ENCODE measurements around the gene RALGAPB. TPM values are rescaled to one million over a fixed set of nuclear protein-coding genes. Genes with fewer than 3 reads are reported as not detected.
A peak's percentile ranks its signal among the peaks of the same experiment; 100 is the strongest.
"Not testable (repeated sequence)": the region's sequence is repeated elsewhere in the genome, so short reads cannot be mapped to it uniquely, and the experiment has no call there.

RALGAPB gene
- 10 to 100 TPM; 21.8 to 48.8 (median 32.1) TPM for total RNA-seq

- ATAC-seq (replicated peaks in 6 of 8) = peak; percentile 82 to 96 (median 95)
- Histone ChIP-seq H3K4me1 (replicated peaks in 1 of 2) (peaks cover 12 to 17% of the 10 kb centered on the region in 2 donors), H3K4me3 (peak within 1 kb of the TSS; percentile 55 to 78 (median 71)), H3K27ac (peak within 1 kb of the TSS; percentile 64 to 81)
- in situ Hi-C loops (cut with MboI; ENCODE audit: low pct_unique_long_range_greater_than_20kb in 2 of 9, low sequenced_read_pairs in 9 of 9, unreplicated experiment in 9 of 9) = no loop called here
- 0 to 2% (median 0%) methylated on average over 2 to 22 of the region's 81 CpGs; no CpG with 5 or more reads in 2 of the 10 experiments for WGBS, 10 experiments
Measured at GRCh38 chr20:38472513-38473366, at the start of gene RALGAPB. Gene RALGAPB (plus strand): TSS chr20:38472843. CDS start chr20:38488433, 15,590 bp downstream.

- 67 to 100% (median 86%) methylated on average over 1 to 4 of the region's 4 CpGs for WGBS, 10 experiments
Measured at GRCh38 chr20:38423541-38423940, 49.1 kb upstream of the RALGAPB start.

GRCh38 chr20:38424401-38424800, 48.2 kb upstream of the RALGAPB start:
- no peak overlapping the region for H3K27ac ChIP-seq
- H3K4me1 ChIP-seq (replicated peaks in 1 of 2) = no peaks in the 10 kb centered on the region
- WGBS, 10 experiments = 86 to 100% (median 100%) methylated on average over 1 of the region's 1 CpG; no CpG with 5 or more reads in 2 of the 10 experiments
- ATAC-seq (replicated peaks in 6 of 8) = no peak
- H3K4me3 ChIP-seq = no peak overlapping the region
- in situ Hi-C loops (cut with MboI; ENCODE audit: low pct_unique_long_range_greater_than_20kb in 2 of 9, low sequenced_read_pairs in 9 of 9, unreplicated experiment in 9 of 9) = loop anchor here in 2 of 9 experiments (25.0 kb wide), 2 partner anchors 187 to 362 kb away; no protein-coding TSS in a partner anchor

More at GRCh38 chr20:38423541-38423940, 49.1 kb upstream of the RALGAPB start:
- no peak for ATAC-seq (replicated peaks in 6 of 8)
- Histone ChIP-seq H3K27ac (no peak overlapping the region), H3K4me3 (no peak overlapping the region), H3K4me1 (replicated peaks in 1 of 2) (no peaks in the 10 kb centered on the region)
- in situ Hi-C loops (cut with MboI; ENCODE audit: low pct_unique_long_range_greater_than_20kb in 2 of 9, low sequenced_read_pairs in 9 of 9, unreplicated experiment in 9 of 9) = loop anchor here in 2 of 9 experiments (25.0 kb wide), 2 partner anchors 186 to 361 kb away; no protein-coding TSS in a partner anchor

- no peaks in the 10 kb centered on the region for H3K4me1 ChIP-seq (replicated peaks in 1 of 2)
- 58 to 100% (median 90%) methylated on average over 1 to 11 of the region's 15 CpGs; no CpG with 5 or more reads in 2 of the 10 experiments for WGBS, 10 experiments
- in situ Hi-C loops (cut with MboI; ENCODE audit: low pct_unique_long_range_greater_than_20kb in 2 of 9, low sequenced_read_pairs in 9 of 9, unreplicated experiment in 9 of 9) = no loop called here
- no peak overlapping the region for H3K4me3 ChIP-seq
- no peak overlapping the region for H3K27ac ChIP-seq
- peak; percentile 73 to 86 (median 76) for ATAC-seq (replicated peaks in 6 of 8)
Measured at GRCh38 chr20:38426006-38426897, 46.4 kb upstream of the RALGAPB start.

- no peak overlapping the region for H3K27ac ChIP-seq
- no peak for ATAC-seq (replicated peaks in 6 of 8)
- H3K4me3 ChIP-seq = no peak overlapping the region
- in situ Hi-C loops (cut with MboI; ENCODE audit: low pct_unique_long_range_greater_than_20kb in 2 of 9, low sequenced_read_pairs in 9 of 9, unreplicated experiment in 9 of 9) = no loop called here
- no peaks in the 10 kb centered on the region for H3K4me1 ChIP-seq (replicated peaks in 1 of 2)
- WGBS, 10 experiments = 67 to 100% (median 94%) methylated on average over 2 to 4 of the region's 5 CpGs; no CpG with 5 or more reads in 5 of the 10 experiments
Measured at GRCh38 chr20:38427655-38428023, 45.0 kb upstream of the RALGAPB start.

- Histone ChIP-seq H3K4me1 (replicated peaks in 1 of 2) (peaks cover 0 to 4% of the 10 kb centered on the region in 2 donors), H3K4me3 (no peak overlapping the region), H3K27ac (no peak overlapping the region)
- in situ Hi-C loops (cut with MboI; ENCODE audit: low pct_unique_long_range_greater_than_20kb in 2 of 9, low sequenced_read_pairs in 9 of 9, unreplicated experiment in 9 of 9) = no loop called here
- no peak for ATAC-seq (replicated peaks in 6 of 8)
- WGBS, 10 experiments = 75 to 100% (median 100%) methylated on average over 1 to 3 of the region's 3 CpGs; no CpG with 5 or more reads in 4 of the 10 experiments
Measured at GRCh38 chr20:38428800-38429199, 43.8 kb upstream of the RALGAPB start.

GRCh38 chr20:38429301-38429700, 43.3 kb upstream of the RALGAPB start:
- ATAC-seq (replicated peaks in 6 of 8) = peak in 2 of 8 experiments; percentile 2 to 22
- in situ Hi-C loops (cut with MboI; ENCODE audit: low pct_unique_long_range_greater_than_20kb in 2 of 9, low sequenced_read_pairs in 9 of 9, unreplicated experiment in 9 of 9) = no loop called here
- Histone ChIP-seq H3K4me1 (replicated peaks in 1 of 2) (peaks cover 0 to 6% of the 10 kb centered on the region in 2 donors), H3K4me3 (no peak overlapping the region), H3K27ac (no peak overlapping the region)
- 100% methylated on average over 1 of the region's 3 CpGs; no CpG with 5 or more reads in 8 of the 10 experiments for WGBS, 10 experiments

GRCh38 chr20:38430679-38431325, 41.8 kb upstream of the RALGAPB start:
- Histone ChIP-seq H3K4me1 (replicated peaks in 1 of 2) (peaks cover 0 to 6% of the 10 kb centered on the region in 2 donors), H3K27ac (no peak overlapping the region), H3K4me3 (no peak overlapping the region)
- in situ Hi-C loops (cut with MboI; ENCODE audit: low pct_unique_long_range_greater_than_20kb in 2 of 9, low sequenced_read_pairs in 9 of 9, unreplicated experiment in 9 of 9) = no loop called here
- WGBS, 10 experiments = 38 to 100% (median 93%) methylated on average over 1 to 3 of the region's 8 CpGs; no CpG with 5 or more reads in 3 of the 10 experiments
- ATAC-seq (replicated peaks in 6 of 8) = no peak

GRCh38 chr20:38432292-38432691, 40.4 kb upstream of the RALGAPB start:
- no peak overlapping the region for H3K27ac ChIP-seq
- peaks cover 0 to 6% of the 10 kb centered on the region in 2 donors for H3K4me1 ChIP-seq (replicated peaks in 1 of 2)
- no peak overlapping the region for H3K4me3 ChIP-seq
- in situ Hi-C loops (cut with MboI; ENCODE audit: low pct_unique_long_range_greater_than_20kb in 2 of 9, low sequenced_read_pairs in 9 of 9, unreplicated experiment in 9 of 9) = no loop called here
- 83 to 100% (median 100%) methylated on average over 1 to 2 of the region's 6 CpGs; no CpG with 5 or more reads in 5 of the 10 experiments for WGBS, 10 experiments
- ATAC-seq (replicated peaks in 6 of 8) = no peak

- H3K4me3 ChIP-seq; ATAC-seq (replicated peaks in 6 of 8); H3K27ac ChIP-seq; H3K4me1 ChIP-seq (replicated peaks in 1 of 2); in situ Hi-C loops (cut with MboI; ENCODE audit: low pct_unique_long_range_greater_than_20kb in 2 of 9, low sequenced_read_pairs in 9 of 9, unreplicated experiment in 9 of 9): not testable (repeated sequence)
- WGBS, 10 experiments = 71 to 100% (median 80%) methylated on average over 1 to 3 of the region's 5 CpGs; no CpG with 5 or more reads in 6 of the 10 experiments
Measured at GRCh38 chr20:38432870-38433269, 39.8 kb upstream of the RALGAPB start.

- ATAC-seq (replicated peaks in 6 of 8) = no peak
- in situ Hi-C loops (cut with MboI; ENCODE audit: low pct_unique_long_range_greater_than_20kb in 2 of 9, low sequenced_read_pairs in 9 of 9, unreplicated experiment in 9 of 9) = no loop called here
- Histone ChIP-seq H3K4me3 (peak overlapping the region; percentile 41 to 89 (median 63)), H3K27ac (no peak overlapping the region), H3K4me1 (replicated peaks in 1 of 2) (peaks cover 0 to 6% of the 10 kb centered on the region in 2 donors)
- WGBS, 10 experiments = 60 to 96% (median 91%) methylated on average over 2 to 8 of the region's 9 CpGs; no CpG with 5 or more reads in 4 of the 10 experiments
Measured at GRCh38 chr20:38433304-38433972, 39.2 kb upstream of the RALGAPB start.

- 0 to 17% (median 0%) methylated on average over 1 to 8 of the region's 16 CpGs; no CpG with 5 or more reads in 5 of the 10 experiments for WGBS, 10 experiments
- Histone ChIP-seq H3K4me3 (peak overlapping the region; percentile 41 to 89 (median 63)), H3K27ac (peak overlapping the region; percentile 64 to 80), H3K4me1 (replicated peaks in 1 of 2) (peaks cover 0 to 6% of the 10 kb centered on the region in 2 donors)
- in situ Hi-C loops (cut with MboI; ENCODE audit: low pct_unique_long_range_greater_than_20kb in 2 of 9, low sequenced_read_pairs in 9 of 9, unreplicated experiment in 9 of 9) = no loop called here
- ATAC-seq (replicated peaks in 6 of 8) = peak; percentile 5 to 54 (median 30)
Measured at GRCh38 chr20:38434301-38434741, 38.3 kb upstream of the RALGAPB start.
